Nephron progenitor cell (in vitro differentiated cells): Measurements from ENCODE around the gene SNX1.

Experiments used
- DNase-seq: peaks from one replicate; pipeline ENCODE4 v3.0.0; 2021
- H3K27ac Mint-ChIP-seq: 2 replicates; pipeline ENCODE4 v1.8.0; 2021; ENCODE audit warnings: mild to moderate bottlenecking, moderate library complexity, mixed read lengths
- H3K27me3 Mint-ChIP-seq: 2 replicates; pipeline ENCODE4 v1.8.0; 2021; ENCODE audit warnings: mild to moderate bottlenecking, low read depth, mixed read lengths; ENCODE audit not compliant: poor library complexity
- H3K36me3 Mint-ChIP-seq: 2 replicates; pipeline ENCODE4 v1.8.0; 2021; ENCODE audit warnings: low read depth, mixed read lengths
- H3K4me1 Mint-ChIP-seq: 2 replicates; pipeline ENCODE4 v1.8.0; 2021; ENCODE audit warnings: mixed read lengths
- H3K4me3 Mint-ChIP-seq: 2 replicates; pipeline ENCODE4 v1.8.0; 2021; ENCODE audit warnings: mild to moderate bottlenecking, moderate library complexity, mixed read lengths
- H3K9me3 Mint-ChIP-seq: 2 replicates; pipeline ENCODE4 v1.8.0; 2021; ENCODE audit warnings: mild to moderate bottlenecking, moderate library complexity, mixed read lengths
- TF ChIP-seq, protein P1 (sequence below): fragments of 200-600 bp; sonication (generic); IDR thresholded peaks from 2 replicates; pipeline ENCODE4 v1.5.0; 2021; ENCODE audit warnings: antibody characterized with exemption

Gene SNX1, protein sequence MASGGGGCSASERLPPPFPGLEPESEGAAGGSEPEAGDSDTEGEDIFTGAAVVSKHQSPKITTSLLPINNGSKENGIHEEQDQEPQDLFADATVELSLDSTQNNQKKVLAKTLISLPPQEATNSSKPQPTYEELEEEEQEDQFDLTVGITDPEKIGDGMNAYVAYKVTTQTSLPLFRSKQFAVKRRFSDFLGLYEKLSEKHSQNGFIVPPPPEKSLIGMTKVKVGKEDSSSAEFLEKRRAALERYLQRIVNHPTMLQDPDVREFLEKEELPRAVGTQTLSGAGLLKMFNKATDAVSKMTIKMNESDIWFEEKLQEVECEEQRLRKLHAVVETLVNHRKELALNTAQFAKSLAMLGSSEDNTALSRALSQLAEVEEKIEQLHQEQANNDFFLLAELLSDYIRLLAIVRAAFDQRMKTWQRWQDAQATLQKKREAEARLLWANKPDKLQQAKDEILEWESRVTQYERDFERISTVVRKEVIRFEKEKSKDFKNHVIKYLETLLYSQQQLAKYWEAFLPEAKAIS

DNA sequence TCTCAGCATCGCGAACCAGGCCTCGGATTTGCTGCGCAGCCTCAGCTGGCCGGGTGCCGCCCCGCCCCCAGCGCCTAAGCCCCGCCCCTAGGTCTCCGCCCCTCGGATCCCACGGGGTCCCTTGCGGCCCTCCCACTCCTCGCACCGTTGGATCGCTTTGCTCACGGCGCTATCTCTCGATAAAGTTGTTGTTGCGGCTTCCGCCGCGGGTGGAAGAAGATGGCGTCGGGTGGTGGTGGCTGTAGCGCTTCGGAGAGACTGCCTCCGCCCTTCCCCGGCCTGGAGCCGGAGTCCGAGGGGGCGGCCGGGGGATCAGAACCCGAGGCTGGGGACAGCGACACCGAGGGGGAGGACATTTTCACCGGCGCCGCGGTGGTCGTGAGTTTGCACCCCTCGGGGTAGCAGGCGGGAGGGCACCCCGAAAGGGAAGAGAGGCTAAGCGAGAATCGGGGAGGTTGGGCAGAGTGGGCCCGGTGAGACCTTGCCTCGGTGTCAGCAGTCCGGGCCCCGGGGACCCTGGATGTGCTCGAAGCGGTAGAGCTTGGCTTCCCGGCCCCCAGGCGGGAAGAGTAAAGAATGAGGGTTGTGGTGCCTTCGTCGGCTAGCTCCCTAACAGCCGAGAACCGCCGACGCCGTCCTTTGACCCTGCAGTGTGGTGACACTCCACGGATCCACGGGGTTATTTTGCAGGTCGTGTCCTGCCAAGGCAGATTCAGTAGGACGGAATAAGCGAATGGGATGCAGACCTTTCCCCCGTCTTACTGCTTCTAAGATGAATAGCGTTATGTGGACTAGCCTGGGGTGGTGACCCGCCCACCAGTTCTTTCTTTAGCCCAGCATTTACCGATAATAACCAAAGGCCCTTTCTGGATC is at the start of gene SNX1:
TSS of gene SNX1 (plus strand) at position 188 of the 873 bp plus-strand sequence. CDS start at position 220, 32 bp downstream.
- Mint-ChIP-seq H3K9me3 (no peaks in the 10 kb centered on the region), H3K4me1 (peaks cover 60% of the 10 kb centered on the region), H3K27ac (peak within 1 kb of the TSS; percentile 94), H3K4me3 (peak within 1 kb of the TSS; percentile 97), H3K27me3 (no peaks in the 10 kb centered on the region), H3K36me3 (peaks cover 14% of the 10 kb centered on the region)
- DNase-seq, result peak; percentile 97
- TF ChIP-seq, protein P1, sequence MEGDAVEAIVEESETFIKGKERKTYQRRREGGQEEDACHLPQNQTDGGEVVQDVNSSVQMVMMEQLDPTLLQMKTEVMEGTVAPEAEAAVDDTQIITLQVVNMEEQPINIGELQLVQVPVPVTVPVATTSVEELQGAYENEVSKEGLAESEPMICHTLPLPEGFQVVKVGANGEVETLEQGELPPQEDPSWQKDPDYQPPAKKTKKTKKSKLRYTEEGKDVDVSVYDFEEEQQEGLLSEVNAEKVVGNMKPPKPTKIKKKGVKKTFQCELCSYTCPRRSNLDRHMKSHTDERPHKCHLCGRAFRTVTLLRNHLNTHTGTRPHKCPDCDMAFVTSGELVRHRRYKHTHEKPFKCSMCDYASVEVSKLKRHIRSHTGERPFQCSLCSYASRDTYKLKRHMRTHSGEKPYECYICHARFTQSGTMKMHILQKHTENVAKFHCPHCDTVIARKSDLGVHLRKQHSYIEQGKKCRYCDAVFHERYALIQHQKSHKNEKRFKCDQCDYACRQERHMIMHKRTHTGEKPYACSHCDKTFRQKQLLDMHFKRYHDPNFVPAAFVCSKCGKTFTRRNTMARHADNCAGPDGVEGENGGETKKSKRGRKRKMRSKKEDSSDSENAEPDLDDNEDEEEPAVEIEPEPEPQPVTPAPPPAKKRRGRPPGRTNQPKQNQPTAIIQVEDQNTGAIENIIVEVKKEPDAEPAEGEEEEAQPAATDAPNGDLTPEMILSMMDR, result no peak

DNA sequence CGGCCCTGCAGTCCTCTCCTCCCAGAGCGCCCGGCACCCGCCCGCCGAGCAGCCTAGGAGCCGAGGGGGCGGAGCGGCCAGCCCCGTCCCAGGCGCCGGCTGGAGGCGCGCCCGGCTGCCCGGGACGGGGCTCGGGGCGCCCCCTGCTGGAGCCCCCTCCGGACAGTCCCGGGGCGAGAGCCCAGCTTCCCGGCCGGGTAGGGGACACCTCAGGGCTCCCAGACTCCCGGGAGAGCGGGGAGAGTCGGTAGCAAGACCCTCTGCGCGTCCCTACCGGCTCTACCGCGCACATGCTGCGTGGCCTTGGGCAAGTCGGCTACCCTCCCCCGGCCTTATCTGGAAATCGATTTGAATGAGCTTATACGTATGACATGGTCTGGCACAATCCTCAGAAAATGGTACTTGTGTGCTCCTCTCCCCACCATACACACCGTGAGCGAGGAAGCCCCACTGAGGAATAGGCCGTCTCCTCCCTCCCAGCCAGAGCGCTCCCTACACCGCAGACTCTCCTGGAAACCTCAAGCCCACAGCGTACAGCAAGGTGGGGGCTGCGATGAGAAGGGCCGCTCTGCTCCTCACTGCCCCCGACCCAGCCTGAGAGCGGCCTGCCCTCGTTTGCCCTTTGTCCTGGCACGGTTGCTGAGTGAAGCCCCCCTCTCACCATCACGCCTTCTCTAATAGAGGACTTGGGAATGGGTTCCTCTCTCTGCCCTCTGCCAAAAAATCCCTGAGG is 49.2 kb upstream of the SNX1 start, which contains the start of gene DAPK2:
TSS of gene DAPK2 (minus strand) at position 65 of the 733 bp plus-strand sequence. CDS start 6,224 bp downstream, outside the sequence.
- peaks cover 61% of the 10 kb centered on the region for H3K27me3 Mint-ChIP-seq
- TF ChIP-seq, protein P1, result peak; percentile 64
- no peaks in the 10 kb centered on the region for H3K9me3 Mint-ChIP-seq
- no peak within 1 kb of the TSS for H3K27ac Mint-ChIP-seq
- DNase-seq, result peak; percentile 84
- H3K4me1 Mint-ChIP-seq, result peaks cover 26% of the 10 kb centered on the region
- H3K4me3 Mint-ChIP-seq, result peak within 1 kb of the TSS; percentile 81
- no peaks in the 10 kb centered on the region for H3K36me3 Mint-ChIP-seq

DNA sequence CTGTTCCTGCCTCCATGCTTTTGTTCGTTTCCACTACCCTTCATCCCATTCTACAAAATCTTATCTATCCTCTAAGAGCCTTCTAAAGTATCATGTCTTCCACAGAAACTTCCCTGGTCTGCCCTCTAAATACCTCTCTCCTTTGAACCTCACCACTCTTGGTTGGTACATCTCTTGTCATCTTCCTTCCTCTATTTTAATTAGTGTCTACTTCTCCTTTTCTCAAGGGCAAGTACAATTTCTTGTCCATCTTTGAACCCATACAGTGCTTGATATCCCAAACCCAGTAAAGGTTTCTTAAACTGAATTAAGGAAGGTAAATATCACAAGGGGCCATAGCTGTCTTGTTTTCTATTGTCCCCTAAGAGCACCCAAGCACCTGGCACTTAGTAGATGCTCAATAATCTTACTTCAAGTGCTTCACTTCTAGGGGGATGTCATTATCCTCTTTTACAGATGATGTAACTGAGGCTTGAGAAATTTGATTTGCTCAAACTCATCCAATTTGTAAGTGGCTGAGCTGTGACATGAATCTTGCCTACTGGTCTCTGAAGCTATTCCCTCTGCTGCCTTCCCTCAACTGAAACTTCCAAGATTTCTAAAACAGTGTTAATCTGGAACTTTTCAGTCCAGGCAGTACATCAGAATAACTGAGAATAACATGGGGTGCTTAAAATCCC is 46.9 kb upstream of the SNX1 start:
- peaks cover 42% of the 10 kb centered on the region for H3K4me1 Mint-ChIP-seq
- H3K27me3 Mint-ChIP-seq, result peaks cover 50% of the 10 kb centered on the region
- no peak overlapping the region for H3K27ac Mint-ChIP-seq
- TF ChIP-seq, protein P1, result no peak
- DNase-seq, result no peak
- H3K36me3 Mint-ChIP-seq, result no peaks in the 10 kb centered on the region
- H3K4me3 Mint-ChIP-seq, result no peak overlapping the region
- no peaks in the 10 kb centered on the region for H3K9me3 Mint-ChIP-seq

DNA sequence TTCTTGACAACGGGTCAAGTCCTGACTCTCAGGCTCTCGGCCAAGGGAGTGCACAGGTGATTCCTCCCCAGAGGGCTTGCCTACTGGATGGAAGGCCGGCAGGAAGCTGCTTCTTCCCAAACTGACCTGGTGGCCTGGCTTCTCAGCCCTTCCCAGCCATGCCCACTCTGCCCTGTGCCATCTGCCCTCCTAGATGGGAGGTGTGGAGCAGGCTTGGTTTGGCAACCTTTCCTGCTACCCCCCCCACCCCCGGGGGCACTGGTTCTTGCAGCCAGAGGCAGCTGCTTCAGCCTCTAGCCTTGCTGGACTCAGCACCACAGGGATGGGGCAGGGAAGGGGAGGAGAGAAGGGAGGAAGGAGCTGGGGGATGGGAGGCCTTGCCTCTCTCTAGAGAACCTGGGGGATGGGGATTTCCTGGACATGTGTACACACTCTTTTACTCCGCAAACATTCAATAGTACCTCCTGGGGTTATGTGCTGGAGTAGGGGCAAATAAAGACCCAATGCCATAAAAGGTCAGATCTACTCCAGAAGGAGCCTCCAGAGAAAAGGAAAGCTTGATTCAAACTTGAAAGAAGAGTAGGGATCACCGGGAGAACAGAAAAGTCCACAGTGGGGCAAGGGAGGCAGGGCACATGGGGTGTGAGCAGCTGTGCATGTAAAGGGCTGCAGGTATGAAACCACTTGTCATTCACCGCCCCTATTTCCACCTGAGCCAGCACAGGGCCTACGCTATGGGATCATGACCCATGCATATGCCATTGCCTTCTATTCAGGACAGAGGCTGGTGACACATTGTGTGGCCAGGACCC is 45.3 kb upstream of the SNX1 start:
- H3K36me3 Mint-ChIP-seq, result no peaks in the 10 kb centered on the region
- peaks cover 37% of the 10 kb centered on the region for H3K4me1 Mint-ChIP-seq
- H3K9me3 Mint-ChIP-seq, result no peaks in the 10 kb centered on the region
- TF ChIP-seq, protein P1, result no peak
- DNase-seq, result no peak
- H3K27ac Mint-ChIP-seq, result no peak overlapping the region
- no peak overlapping the region for H3K4me3 Mint-ChIP-seq
- peaks cover 37% of the 10 kb centered on the region for H3K27me3 Mint-ChIP-seq
